ENCODE measurements around the gene BRPF3. TPM values are rescaled to one million over a fixed set of nuclear protein-coding genes. Genes with fewer than 3 reads are reported as not detected.

BRPF3 gene
- total and polyA plus RNA-seq, 4 experiments from 2014 or later = 1.8 to 36.7 (median 22.0) TPM

DNA sequence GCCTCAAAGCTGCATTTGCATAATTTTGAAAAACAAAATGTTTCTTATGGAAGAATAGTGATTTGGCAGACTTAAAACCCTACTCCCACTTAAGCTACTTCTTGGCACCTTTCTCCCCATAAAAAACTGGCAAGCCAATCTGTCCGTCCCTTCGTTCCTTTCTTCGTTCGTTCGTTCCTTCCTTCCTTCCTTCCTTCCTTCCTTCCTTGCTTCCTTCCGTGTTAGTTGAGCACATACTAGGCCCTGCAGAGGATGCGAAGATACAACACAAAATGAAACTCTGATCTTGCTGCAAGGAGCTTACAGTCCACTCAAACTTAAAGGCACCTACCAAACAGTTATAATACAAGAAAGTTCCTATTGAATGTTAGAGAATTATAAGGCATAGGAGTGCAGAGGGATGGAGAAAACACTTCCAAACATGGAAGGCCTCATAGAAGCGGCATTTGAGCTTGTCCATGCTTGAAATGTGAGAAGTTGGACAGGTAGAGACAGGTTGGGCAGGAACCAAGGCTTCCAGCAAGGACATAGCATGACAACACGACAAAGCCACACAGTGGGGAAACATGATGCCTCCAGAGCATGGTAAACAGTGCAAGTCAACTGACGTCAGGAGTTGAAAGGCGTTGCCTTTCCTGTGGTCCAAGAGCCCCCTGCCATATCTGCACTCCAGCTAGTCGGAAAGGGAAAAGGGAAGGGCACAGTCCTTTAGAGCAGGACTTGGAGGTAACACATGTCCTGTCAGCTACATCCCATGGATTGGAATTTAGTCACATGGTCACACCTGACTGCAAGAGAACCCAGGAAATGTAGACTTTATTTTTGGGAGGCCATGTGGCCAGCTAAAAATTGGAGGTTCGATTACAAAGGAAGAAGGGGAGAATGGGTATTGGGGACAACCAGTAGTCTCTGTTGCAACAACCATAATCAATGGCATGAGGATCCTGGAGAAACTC, 80.3 kb downstream of the BRPF3 start:
- no peaks in the 10 kb centered on the region for H3K9me3 ChIP-seq (ENCODE audit: control insufficient read depth in 1 of 2, low read length in 2 of 2)

GRCh38 chr6:36277946-36278470, 81.5 kb downstream of the BRPF3 start:
- no peak overlapping the region for H3K4me3 ChIP-seq (ENCODE audit: low read length in 2 of 2)
- intact Hi-C loops (cut with micrococcal nuclease) = no loop called here
- POLR2A ChIA-PET (ENCODE audit: partially characterized antibody) = no interaction called here
- Mint-ChIP-seq H3K9me3 (peaks cover 0 to 2% (median 0%) of the 10 kb centered on the region in 8 donors), H3K36me3 (no peaks in the 10 kb centered on the region), H3K27me3 (peaks cover 19 to 20% of the 10 kb centered on the region in 2 donors), H3K4me1 (no peaks in the 10 kb centered on the region), H3K4me3 (no peak overlapping the region), H3K27ac (no peak overlapping the region)
- DNase-seq = no peak
- no peak overlapping the region for H3K27ac ChIP-seq (ENCODE audit: low read depth, low read length)
- H3K27me3 ChIP-seq (ENCODE audit: insufficient read depth, low read length) = no peaks in the 10 kb centered on the region
- H3K4me1 ChIP-seq (ENCODE audit: insufficient read depth, low read length) = no peaks in the 10 kb centered on the region
- CTCF ChIA-PET (ENCODE audit: partially characterized antibody) = no interaction called here
- no peaks in the 10 kb centered on the region for H3K36me3 ChIP-seq (ENCODE audit: insufficient read depth, low read length)
- no peaks in the 10 kb centered on the region for H3K9me3 ChIP-seq (ENCODE audit: control insufficient read depth in 1 of 2, low read length in 2 of 2)

More for the DNA sequence above, 80.3 kb downstream of the BRPF3 start:
- CTCF ChIA-PET (ENCODE audit: partially characterized antibody) = no interaction called here
- H3K27me3 ChIP-seq (ENCODE audit: insufficient read depth, low read length) = no peaks in the 10 kb centered on the region
- Mint-ChIP-seq H3K36me3 (no peaks in the 10 kb centered on the region), H3K9me3 (peaks cover 0 to 2% (median 0%) of the 10 kb centered on the region in 8 donors), H3K27ac (no peak overlapping the region), H3K27me3 (peaks cover 21 to 23% of the 10 kb centered on the region in 2 donors), H3K4me1 (no peaks in the 10 kb centered on the region), H3K4me3 (no peak overlapping the region)
- POLR2A ChIA-PET (ENCODE audit: partially characterized antibody) = no interaction called here
- DNase-seq = no peak
- H3K36me3 ChIP-seq (ENCODE audit: insufficient read depth, low read length) = no peaks in the 10 kb centered on the region
- no peaks in the 10 kb centered on the region for H3K4me1 ChIP-seq (ENCODE audit: insufficient read depth, low read length)
- intact Hi-C loops (cut with micrococcal nuclease) = no loop called here
- H3K27ac ChIP-seq (ENCODE audit: low read depth, low read length) = no peak overlapping the region
- H3K4me3 ChIP-seq (ENCODE audit: low read length in 2 of 2) = no peak overlapping the region

DNA sequence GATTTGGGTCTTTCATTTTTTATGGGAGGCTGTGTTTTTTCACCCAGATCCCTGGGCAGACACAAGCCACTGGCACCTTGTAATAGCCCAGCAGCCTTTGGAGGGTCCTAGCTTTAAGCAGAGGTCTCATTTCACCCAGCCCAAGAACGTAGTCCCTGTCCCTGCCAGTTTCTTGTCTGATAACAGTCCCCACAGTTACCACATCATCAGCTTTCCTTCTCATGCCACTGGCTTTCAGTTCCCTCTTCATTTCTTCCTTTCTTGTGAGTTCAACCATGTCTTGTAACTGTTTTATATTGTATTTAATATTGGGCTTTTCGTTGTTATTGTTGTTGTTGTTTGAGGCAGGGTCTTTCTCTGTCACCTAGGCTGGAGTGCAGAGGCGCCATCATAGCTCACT, 83.9 kb downstream of the BRPF3 start:
- no peak for DNase-seq
- H3K27ac ChIP-seq (ENCODE audit: low read depth, low read length) = no peak overlapping the region
- POLR2A ChIA-PET (ENCODE audit: partially characterized antibody) = no interaction called here
- Mint-ChIP-seq H3K9me3 (peaks cover 0 to 3% (median 0%) of the 10 kb centered on the region in 8 donors), H3K27me3 (peaks cover 33 to 34% of the 10 kb centered on the region in 2 donors), H3K27ac (no peak overlapping the region), H3K4me1 (peaks cover 0 to 1% (median 0%) of the 10 kb centered on the region in 4 donors), H3K4me3 (no peak overlapping the region), H3K36me3 (no peaks in the 10 kb centered on the region)
- H3K4me1 ChIP-seq (ENCODE audit: insufficient read depth, low read length) = no peaks in the 10 kb centered on the region
- no peaks in the 10 kb centered on the region for H3K9me3 ChIP-seq (ENCODE audit: control insufficient read depth in 1 of 2, low read length in 2 of 2)
- intact Hi-C loops (cut with micrococcal nuclease) = no loop called here
- H3K4me3 ChIP-seq (ENCODE audit: low read length in 2 of 2) = no peak overlapping the region
- no peaks in the 10 kb centered on the region for H3K36me3 ChIP-seq (ENCODE audit: insufficient read depth, low read length)
- peaks cover 12% of the 10 kb centered on the region for H3K27me3 ChIP-seq (ENCODE audit: insufficient read depth, low read length)
- CTCF ChIA-PET (ENCODE audit: partially characterized antibody) = no interaction called here

GRCh38 chr6:36280983-36281382, 84.4 kb downstream of the BRPF3 start:
- Histone ChIP-seq H3K27me3 (ENCODE audit: insufficient read depth, low read length) (peaks cover 17% of the 10 kb centered on the region), H3K4me1 (ENCODE audit: insufficient read depth, low read length) (no peaks in the 10 kb centered on the region), H3K9me3 (ENCODE audit: control insufficient read depth in 1 of 2, low read length in 2 of 2) (no peaks in the 10 kb centered on the region), H3K27ac (ENCODE audit: low read depth, low read length) (no peak overlapping the region), H3K36me3 (ENCODE audit: insufficient read depth, low read length) (no peaks in the 10 kb centered on the region), H3K4me3 (ENCODE audit: low read length in 2 of 2) (no peak overlapping the region)
- H3K9me3 Mint-ChIP-seq = peaks cover 0 to 3% (median 0%) of the 10 kb centered on the region in 8 donors
- intact Hi-C loops (cut with micrococcal nuclease) = loop anchor here (1.0 kb wide), 1 partner anchor 34 kb away; no protein-coding TSS in a partner anchor
- peaks cover 38 to 39% of the 10 kb centered on the region in 2 donors for H3K27me3 Mint-ChIP-seq
- ChIA-PET POLR2A (ENCODE audit: partially characterized antibody) (no interaction called here), CTCF (ENCODE audit: partially characterized antibody) (no interaction called here)
- no peak for DNase-seq
- H3K4me3 Mint-ChIP-seq = no peak overlapping the region
- peaks cover 0 to 2% (median 0%) of the 10 kb centered on the region in 4 donors for H3K4me1 Mint-ChIP-seq
- H3K27ac Mint-ChIP-seq = no peak overlapping the region
- H3K36me3 Mint-ChIP-seq = no peaks in the 10 kb centered on the region

Other genes with a start within 250 kb of the BRPF3 start
- gene SLC26A8, start 172.1 kb upstream of the BRPF3 start, total RNA-seq = under 1 TPM in 1 of 2 experiments, not detected in 1; 0.09 TPM
- gene SLC26A8, start 172.1 kb upstream of the BRPF3 start, polyA plus RNA-seq = not detected
- gene MAPK14, start 168.9 kb upstream of the BRPF3 start, total RNA-seq = 10 to 100 TPM; 58.9 to 64.3 TPM
- gene MAPK14, start 168.9 kb upstream of the BRPF3 start, polyA plus RNA-seq = 10 to 100 TPM; 38.5 to 48.6 TPM
- 10 to 100 TPM; 29.6 to 30.4 TPM for gene MAPK13, start 66.2 kb upstream of the BRPF3 start, total RNA-seq
- gene MAPK13, start 66.2 kb upstream of the BRPF3 start, polyA plus RNA-seq = 10 to 100 TPM; 29.1 to 36.8 TPM
- gene PNPLA1, start 73.3 kb downstream of the BRPF3 start, total RNA-seq = under 1 TPM in 1 of 2 experiments, not detected in 1; 0.42 TPM
- not detected for gene PNPLA1, start 73.3 kb downstream of the BRPF3 start, polyA plus RNA-seq
- gene BNIP5, start 140.1 kb downstream of the BRPF3 start, total RNA-seq = not detected
- not detected for gene BNIP5, start 140.1 kb downstream of the BRPF3 start, polyA plus RNA-seq
- 1 to 10 TPM; 3.1 to 3.2 TPM for gene ETV7, start 190.9 kb downstream of the BRPF3 start, total RNA-seq
- gene ETV7, start 190.9 kb downstream of the BRPF3 start, polyA plus RNA-seq = 1 to 10 TPM in 1 of 2 donors, under 1 TPM in 1; 0.67 to 5.4 TPM
- gene PXT1, start 246.1 kb downstream of the BRPF3 start, total RNA-seq = under 1 TPM in 1 of 2 experiments, not detected in 1; 0.25 TPM
- not detected for gene PXT1, start 246.1 kb downstream of the BRPF3 start, polyA plus RNA-seq
- 10 to 100 TPM; 35.2 to 38.9 TPM for gene KCTD20, start 246.3 kb downstream of the BRPF3 start, total RNA-seq
- 10 to 100 TPM; 36.8 to 37.3 TPM for gene KCTD20, start 246.3 kb downstream of the BRPF3 start, polyA plus RNA-seq

All from CD4-positive, alpha-beta memory T cell (primary cell).